GM18502 (cell line): ENCODE data around the gene ARFGAP1.

ENCODE experiments used
- ATAC-seq: cut with Tn5 transposase; IDR thresholded peaks from one replicate; pipeline ENCODE4 v1.9.1; 2021; ENCODE audit warnings: mild to moderate bottlenecking; ENCODE audit not compliant: unreplicated experiment, poor library complexity

ARFGAP1 gene

GRCh38 chr20:63258781-63259180, 13.8 kb upstream of the ARFGAP1 start:
- no peak for ATAC-seq

DNA sequence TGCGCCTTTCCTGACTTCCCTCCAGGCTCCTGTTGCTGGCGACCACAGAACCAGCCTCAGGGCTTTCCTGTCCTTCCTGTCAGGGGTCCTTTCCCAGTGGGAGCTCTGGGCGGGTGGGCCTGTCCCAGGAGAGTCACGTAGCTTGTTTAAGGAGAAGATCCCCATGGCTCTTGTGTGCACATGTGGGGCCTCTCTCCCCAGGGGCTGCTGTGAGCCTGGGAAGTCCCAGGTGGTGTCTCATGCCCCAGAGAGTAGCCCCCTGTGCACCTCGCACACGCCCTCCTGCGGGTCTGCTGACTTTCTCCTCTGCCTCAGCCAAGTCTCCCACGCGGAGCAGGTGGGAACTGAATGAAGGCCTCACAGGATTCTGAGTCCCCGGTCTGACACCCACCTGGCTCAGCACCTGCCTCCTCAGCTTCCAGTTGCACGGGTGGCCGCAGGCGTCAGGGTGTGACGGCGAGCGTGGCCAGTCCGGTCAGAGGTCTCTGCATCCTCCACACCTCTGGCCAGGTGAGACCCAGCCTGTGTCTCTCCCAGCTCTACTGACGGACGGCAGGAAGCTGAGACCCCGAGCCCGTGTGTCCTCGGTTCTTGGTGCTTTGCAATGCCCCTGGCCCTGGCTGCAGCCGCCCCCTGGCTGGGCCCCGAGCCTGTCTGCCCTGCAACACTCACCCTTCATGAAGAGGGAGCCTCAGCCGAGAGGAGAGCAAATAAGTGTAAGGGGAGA, 12.7 kb upstream of the ARFGAP1 start:
- ATAC-seq, result no peak

DNA sequence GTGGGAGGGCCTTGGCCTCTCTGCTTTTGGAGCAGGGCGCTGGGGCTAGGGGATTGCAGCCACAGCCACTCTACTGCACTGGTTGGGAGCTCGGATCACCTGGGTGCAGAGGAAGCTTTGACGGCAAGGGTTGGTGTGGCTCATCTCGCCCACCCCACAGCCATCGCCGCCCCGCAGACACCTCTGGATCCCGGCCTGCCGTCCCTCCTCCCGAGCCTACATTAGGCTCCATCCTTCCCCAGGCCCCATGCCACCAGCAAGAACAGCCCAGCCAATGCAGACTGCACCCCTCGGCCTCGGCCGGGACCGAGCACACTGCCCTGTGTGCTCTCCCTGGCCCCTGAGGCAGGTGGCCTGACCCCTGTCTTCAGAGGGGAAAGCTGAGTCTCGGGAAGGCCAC, 12.1 kb upstream of the ARFGAP1 start:
- no peak for ATAC-seq

DNA sequence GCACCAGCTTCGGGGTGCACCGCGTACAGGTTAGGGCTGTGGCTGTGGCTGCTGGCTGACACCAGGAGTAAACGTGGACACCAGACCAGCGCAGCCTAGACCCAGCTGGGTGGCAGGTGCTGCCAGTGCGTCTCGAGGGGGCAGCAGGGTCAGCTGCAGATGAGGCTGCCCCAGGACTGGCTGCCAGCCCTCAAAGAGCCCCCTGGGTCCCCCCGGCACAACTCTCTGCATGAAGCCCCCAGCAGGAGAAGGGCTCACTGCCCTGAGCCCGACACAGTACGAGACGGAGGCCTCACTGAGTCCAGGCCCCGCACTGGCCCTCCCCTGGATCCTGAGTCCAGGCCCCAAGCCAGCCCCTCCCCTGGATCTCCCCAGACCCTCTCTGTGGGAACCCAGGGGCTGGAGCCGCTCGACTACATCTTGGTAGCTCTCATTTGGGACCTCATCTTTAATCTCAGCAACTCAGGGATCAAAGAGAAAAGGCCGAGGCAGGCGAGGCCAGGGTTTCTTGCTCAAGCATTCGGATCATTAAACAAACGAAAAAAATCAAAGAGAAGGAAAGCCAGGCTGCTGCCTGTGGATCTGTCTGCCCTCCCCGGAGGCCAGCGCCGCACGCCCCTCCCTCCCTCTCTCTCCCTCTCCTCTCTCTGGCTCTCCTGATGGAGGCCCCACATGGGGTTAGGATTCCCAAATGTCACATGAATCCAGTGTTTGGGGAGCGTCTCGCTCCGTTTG, 11.4 kb upstream of the ARFGAP1 start:
- ATAC-seq, result no peak

DNA sequence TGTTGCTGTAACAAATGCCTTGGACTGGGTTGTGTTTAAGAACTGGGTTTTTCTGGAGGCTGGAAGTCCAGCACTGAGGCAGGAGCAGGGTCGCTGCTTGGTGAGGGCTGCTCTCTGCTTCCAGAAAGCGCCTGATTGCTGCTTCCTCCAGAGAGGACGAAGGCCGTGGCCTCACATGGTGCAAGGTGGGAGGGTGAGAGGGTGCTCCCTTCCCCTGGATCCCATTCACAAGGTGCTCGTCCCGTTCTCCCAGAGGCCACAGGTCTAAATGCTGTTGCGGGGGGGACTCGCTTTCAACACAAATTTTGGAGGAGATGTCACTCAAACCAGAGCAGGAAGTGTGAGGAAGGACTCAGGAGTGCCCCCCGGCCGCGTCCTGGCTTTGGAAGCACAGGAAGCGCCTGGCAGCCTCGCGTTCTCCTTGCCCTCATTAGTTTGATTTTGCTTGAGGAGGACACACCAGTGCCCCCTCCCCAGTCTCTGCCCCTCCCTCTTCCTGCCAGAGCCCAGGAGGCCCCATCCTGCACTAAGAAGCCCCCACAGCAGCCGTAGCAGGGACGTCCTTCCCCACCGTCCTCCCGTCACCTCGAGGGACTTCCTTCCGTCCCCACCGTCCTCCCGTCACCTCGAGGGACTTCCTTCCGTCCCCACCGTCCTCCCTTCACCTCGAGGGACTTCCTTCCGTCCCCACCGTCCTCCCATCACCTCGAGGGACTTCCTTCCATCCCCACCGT, 10.7 kb upstream of the ARFGAP1 start:
- no peak for ATAC-seq

- no peak for ATAC-seq
These were observed 9.8 kb upstream of the ARFGAP1 start for GRCh38 chr20:63262836-63263235.

DNA sequence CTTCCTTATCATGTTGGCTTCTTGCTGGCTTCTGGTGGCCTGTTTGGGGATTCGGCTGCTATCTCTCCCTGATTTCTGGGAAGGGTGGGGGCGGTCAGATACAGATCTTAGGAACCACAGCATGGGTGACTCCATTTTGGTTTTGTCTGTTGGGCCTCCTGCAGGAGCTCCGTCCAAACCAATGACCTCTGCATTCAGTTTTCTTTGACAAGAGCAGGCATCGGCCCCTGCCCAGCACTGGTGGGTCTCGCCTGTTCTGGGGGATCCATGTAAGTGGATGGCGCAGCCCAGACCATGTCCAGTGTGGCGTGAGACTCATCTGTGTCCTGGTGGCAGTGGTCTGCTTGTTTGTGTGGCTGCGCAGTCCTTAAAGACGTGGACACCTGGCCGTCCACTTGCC, 8.6 kb upstream of the ARFGAP1 start:
- no peak for ATAC-seq

- ATAC-seq, result no peak
These were observed 8.1 kb upstream of the ARFGAP1 start for GRCh38 chr20:63264519-63264918.

DNA sequence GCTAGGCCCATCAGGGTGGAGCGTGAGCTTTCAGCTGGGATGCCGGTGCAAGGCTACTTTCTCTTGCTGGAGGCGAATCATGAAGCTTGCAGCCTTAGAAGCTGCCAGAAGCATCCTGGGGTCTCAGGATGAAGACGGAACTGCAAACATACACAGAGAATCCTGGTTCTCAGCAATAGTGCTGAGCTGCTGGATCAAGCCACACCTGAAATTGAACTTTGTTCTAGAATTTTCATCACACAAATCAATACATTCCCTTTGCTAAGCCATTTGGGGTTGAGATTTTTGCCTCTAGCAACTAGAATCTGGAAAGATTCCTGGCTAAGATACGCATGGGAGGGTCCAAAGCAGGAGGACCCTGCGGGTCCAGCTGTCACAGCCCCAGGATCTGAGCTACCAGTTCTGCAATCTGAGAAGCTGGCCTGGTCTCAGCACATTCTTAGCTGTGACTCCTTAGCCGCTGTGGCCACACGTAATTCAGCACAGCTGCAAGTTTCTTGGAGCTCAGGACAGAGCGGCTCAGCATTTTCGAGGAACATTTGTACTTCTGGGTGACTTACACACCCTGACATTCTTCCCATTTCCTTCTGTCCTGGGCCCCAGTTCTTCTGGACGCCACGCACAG, 6.6 kb upstream of the ARFGAP1 start:
- no peak for ATAC-seq

GRCh38 chr20:63267691-63268090, 4.9 kb upstream of the ARFGAP1 start:
- no peak for ATAC-seq

DNA sequence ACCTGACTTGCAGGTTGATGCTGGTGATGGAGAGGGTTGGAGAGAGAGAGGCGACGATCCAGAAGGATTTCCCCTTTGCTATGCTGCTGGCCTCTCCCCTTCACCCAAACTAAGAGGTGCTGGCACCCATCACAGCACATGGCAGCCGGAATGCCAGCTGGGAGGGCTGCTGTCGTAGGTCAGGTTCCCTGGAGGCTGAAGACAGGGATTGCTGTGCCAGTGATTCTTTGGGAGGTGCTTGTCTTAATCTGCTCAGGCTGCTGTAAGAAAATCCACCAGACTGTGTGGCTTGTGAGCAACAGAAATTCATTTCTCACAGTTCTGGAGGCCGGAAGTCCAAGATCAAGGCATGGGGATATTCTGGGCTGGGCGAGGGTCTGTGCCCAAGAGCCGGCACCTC, 4.4 kb upstream of the ARFGAP1 start:
- no peak for ATAC-seq

GRCh38 chr20:63268671-63269439, 3.8 kb upstream of the ARFGAP1 start:
- ATAC-seq, result no peak

DNA sequence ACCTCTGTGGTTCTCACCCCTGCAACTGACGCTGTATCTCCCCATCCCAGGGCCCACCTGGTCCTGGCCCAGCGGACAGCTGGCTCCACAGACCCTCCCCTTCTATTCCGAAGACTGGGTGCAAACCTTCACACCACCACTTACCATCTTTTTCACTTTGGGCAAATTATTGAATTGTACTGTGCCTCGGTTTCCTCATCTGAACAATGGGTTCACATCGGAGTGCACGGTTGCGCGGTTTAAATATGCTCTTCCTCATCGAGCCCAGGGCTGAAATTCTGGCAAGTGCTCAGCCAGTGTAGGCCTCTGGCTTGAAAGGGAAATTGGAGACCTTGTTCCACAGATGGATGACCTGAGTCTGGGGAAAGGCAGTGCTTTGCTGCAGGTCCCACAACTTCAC, 2.9 kb upstream of the ARFGAP1 start:
- no peak for ATAC-seq

GRCh38 chr20:63270606-63271325, 1.8 kb upstream of the ARFGAP1 start:
- ATAC-seq, result no peak

GRCh38 chr20:63273059-63273579, 506 bp downstream of the ARFGAP1 start:
- ATAC-seq, result peak; percentile 15

DNA sequence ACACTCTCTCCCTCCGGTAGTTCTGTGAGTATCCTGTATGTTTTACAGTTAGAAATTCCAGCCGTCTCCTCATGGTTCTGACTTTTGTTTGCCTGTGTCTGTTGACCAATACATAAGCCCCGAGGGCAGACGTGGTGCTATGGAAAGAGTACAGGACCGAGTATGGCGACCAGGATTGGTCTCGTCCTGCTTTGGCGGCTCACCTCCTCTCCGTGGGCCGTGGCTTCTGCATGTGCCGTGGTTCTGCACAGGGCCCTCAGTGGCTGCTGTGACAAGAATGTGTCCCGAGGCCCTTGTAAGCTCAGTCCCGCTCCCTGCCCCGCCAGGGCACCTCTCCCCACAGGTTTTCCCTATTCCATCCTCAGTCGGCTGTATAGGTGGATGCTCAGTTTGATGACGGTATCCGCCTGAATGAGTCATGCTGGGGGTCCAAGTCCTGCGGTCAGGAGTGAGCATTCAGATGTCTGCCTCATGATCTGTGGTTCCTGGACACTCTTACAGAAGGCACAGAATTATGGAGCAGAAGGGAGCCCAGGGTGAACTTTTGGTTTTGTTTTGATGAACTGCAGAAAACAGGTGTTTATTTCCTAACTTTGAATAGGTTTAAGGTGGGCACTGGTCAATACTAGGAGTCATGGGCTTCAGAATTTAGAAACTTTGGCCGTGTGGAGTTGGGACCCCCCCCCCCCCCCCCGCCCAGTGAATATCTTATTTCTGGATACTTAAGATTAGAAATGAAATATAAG, 1.2 kb downstream of the ARFGAP1 start:
- no peak for ATAC-seq

GRCh38 chr20:63274381-63275228, 2.0 kb downstream of the ARFGAP1 start:
- ATAC-seq, result no peak

- ATAC-seq, result no peak
These were observed 3.2 kb downstream of the ARFGAP1 start for GRCh38 chr20:63275825-63276224.
